Gastrocnemius medialis (tissue), 4 donors: ENCODE results near the gene ADAM11.

Source experiments
- POLR2A ChIP-seq, 2 donors: fragments of 450-650 bp; IDR thresholded peaks; one replicate each; pipeline ENCODE4 v1.6.1; 2017; ENCODE audit warnings: antibody characterized with exemption in 2 of 2, mild to moderate bottlenecking in 2 of 2, moderate library complexity in 2 of 2
- TF ChIP-seq, protein P1 (sequence below), 5 experiments: fragments of 450-650 bp in 3 of 5; fragments of 200-600 bp in 2 of 5; sonication (generic) in 2 of 5; IDR thresholded peaks in 4 of 5; conservative IDR thresholded peaks in 1 of 5; 1 replicate in 4 of 5; 2 replicates in 1 of 5; pipeline ENCODE4 v1.5.1; 2016 to 2019; ENCODE audit warnings: antibody characterized with exemption in 5 of 5, mild to moderate bottlenecking in 3 of 5, moderate library complexity in 3 of 5

DNA sequence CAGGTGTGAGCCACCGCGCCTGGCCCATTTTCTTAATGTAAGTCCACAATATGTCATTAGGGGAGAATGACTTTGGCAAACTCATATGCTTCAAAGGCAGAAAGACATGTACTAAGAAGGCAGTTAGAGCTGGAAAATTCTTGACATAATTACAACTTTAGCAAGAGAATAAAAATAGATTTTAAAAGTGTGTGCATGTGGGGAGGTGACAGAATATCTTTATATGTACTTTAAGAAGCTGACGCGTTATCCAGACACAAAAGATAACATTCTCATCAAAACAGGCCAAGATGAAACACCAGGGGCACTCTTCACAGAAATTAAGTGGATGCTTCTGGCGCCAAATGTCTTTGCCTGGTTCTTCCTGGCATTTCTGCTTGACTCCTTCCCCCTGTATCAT, 43.1 kb downstream of the ADAM11 start:
- TF ChIP-seq, protein P1, sequence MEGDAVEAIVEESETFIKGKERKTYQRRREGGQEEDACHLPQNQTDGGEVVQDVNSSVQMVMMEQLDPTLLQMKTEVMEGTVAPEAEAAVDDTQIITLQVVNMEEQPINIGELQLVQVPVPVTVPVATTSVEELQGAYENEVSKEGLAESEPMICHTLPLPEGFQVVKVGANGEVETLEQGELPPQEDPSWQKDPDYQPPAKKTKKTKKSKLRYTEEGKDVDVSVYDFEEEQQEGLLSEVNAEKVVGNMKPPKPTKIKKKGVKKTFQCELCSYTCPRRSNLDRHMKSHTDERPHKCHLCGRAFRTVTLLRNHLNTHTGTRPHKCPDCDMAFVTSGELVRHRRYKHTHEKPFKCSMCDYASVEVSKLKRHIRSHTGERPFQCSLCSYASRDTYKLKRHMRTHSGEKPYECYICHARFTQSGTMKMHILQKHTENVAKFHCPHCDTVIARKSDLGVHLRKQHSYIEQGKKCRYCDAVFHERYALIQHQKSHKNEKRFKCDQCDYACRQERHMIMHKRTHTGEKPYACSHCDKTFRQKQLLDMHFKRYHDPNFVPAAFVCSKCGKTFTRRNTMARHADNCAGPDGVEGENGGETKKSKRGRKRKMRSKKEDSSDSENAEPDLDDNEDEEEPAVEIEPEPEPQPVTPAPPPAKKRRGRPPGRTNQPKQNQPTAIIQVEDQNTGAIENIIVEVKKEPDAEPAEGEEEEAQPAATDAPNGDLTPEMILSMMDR (IDR thresholded peaks at IDR 0.05 in 4 of 5, conservative IDR thresholded peaks at IDR 0.05 in 1 of 5) = no peak
- TF ChIP-seq POLR2A (IDR thresholded peaks at IDR 0.05) = no peak
